ENCODE data around the gene LST1. TPM values are rescaled to one million over a fixed set of nuclear protein-coding genes. Genes with fewer than 3 reads are reported as not detected.
"Not testable (repeated sequence)": the region's sequence is repeated elsewhere in the genome, so short reads cannot be mapped to it uniquely, and the experiment has no call there.

Gene LST1
- total RNA-seq, 3 donors from 2014 or later (not counting 1 experiment from before 2014, with no cell fraction given) = 25.4 to 120 (median 50.5) TPM

DNA sequence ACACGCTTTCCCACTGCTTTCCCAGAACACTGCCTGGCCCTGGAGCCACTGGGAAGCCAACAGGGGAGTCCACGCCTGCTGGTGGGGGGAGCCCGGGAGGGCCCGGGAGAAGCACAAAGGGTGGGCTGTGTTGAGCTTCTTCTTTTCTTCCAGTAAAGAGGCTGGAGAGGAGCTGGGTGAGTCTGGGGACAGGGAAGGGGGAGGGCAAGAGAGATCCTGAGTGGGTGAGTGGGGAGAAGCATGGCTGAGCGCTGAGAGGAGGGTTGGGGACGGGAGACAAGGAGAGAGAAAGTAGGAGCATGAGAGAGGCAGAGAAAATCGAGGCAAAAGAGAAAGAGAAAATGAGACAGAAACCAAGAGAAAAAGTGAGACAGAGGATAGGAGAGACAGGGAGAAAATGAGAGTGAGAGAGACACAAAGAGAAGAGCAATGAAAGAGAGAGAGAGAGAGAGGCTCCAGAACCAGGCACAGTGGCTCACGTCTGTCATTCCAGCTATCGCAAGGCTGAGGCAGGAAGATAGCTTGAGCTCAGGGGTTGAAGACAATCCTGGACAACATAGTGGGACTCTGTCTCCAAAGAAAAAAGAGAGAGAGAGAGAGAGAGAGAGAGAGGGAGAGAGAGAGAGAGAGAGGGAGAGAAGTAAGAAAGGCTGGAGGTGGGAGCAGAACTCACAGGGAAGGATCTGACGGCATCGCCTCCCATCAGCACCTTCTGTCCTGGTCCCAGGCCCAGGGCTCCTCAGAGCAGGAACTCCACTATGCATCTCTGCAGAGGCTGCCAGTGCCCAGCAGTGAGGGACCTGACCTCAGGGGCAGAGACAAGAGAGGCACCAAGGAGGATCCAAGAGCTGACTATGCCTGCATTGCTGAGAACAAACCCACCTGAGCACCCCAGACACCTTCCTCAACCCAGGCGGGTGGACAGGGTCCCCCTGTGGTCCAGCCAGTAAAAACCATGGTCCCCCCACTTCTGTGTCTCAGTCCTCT is 2.0 kb downstream of the LST1 start:
- H3K4me1 ChIP-seq (ENCODE audit: control insufficient read depth, insufficient read depth, low read length) = peaks cover 95% of the 10 kb centered on the region
- ATAC-seq (no peak), DNase-seq (no peak)
- peaks cover 3% of the 10 kb centered on the region for H3K36me3 ChIP-seq (ENCODE audit: control insufficient read depth, insufficient read depth, low read length)
- H3K27me3 ChIP-seq (ENCODE audit: control insufficient read depth, insufficient read depth, low read length) = no peaks in the 10 kb centered on the region
- TF ChIP-seq, protein P1, sequence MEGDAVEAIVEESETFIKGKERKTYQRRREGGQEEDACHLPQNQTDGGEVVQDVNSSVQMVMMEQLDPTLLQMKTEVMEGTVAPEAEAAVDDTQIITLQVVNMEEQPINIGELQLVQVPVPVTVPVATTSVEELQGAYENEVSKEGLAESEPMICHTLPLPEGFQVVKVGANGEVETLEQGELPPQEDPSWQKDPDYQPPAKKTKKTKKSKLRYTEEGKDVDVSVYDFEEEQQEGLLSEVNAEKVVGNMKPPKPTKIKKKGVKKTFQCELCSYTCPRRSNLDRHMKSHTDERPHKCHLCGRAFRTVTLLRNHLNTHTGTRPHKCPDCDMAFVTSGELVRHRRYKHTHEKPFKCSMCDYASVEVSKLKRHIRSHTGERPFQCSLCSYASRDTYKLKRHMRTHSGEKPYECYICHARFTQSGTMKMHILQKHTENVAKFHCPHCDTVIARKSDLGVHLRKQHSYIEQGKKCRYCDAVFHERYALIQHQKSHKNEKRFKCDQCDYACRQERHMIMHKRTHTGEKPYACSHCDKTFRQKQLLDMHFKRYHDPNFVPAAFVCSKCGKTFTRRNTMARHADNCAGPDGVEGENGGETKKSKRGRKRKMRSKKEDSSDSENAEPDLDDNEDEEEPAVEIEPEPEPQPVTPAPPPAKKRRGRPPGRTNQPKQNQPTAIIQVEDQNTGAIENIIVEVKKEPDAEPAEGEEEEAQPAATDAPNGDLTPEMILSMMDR (IDR thresholded peaks at IDR 0.05) = no peak
- Mint-ChIP-seq H3K4me1 (peaks cover 57 to 70% of the 10 kb centered on the region in 2 donors), H3K27ac (peak overlapping the region; percentile 79 to 87), H3K36me3 (no peaks in the 10 kb centered on the region), H3K27me3 (ENCODE audit: low read depth in 2 of 2) (no peaks in the 10 kb centered on the region), H3K4me3 (peak overlapping the region; percentile 74), H3K9me3 (no peaks in the 10 kb centered on the region)
- peak overlapping the region; percentile 15 for H3K4me3 ChIP-seq (ENCODE audit: low read length)
- WGBS (ENCODE audit: insufficient coverage) = 31% methylated on average over 11 of the region's 12 CpGs
- H3K9me3 ChIP-seq (ENCODE audit: control insufficient read depth, insufficient read depth, low read length) = no peaks in the 10 kb centered on the region
- intact Hi-C loops (cut with micrococcal nuclease) = no loop called here
- peak overlapping the region; percentile 77 for H3K27ac ChIP-seq (ENCODE audit: low read length)

DNA sequence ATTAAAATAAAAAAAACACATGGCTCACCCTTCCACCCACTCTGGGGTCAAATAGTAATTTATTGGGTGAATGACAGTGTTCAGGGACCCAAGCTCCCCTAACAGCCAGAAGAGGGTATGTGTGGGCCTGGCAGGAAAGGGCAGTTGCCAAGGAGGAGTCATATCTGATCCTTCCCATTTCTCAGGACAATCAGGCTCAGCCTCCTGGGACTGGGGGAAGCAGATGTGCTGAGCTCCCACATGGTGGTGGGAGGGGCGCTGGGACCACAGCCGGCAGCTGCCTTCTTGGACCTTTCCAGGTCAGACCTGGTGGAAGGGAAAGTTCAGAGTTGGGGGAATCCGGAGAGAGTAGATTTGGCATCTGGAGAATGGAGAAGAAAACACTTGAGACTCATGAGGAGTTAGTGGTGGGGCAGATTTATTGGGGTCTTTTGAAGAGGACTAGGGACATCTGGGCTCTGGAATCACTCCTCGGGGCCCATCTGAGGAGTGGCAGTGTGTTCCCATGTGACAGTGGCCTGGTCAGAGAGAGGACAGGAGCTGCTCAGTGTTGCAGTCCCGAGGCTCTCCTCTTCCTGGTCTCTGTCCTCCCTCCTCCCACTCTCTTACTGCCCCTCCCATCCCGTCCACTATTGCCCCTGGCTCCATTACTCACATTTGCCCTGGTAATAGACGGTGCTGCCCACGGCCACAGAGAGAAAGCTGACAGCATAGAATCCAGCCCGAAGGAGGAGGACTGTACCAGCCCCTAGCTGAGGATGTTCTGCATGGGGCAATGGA is 3.0 kb downstream of the LST1 start:
- TF ChIP-seq, protein P1 (IDR thresholded peaks at IDR 0.05) = no peak
- Histone ChIP-seq H3K36me3 (ENCODE audit: control insufficient read depth, insufficient read depth, low read length) (peaks cover 3% of the 10 kb centered on the region), H3K4me1 (ENCODE audit: control insufficient read depth, insufficient read depth, low read length) (peaks cover 95% of the 10 kb centered on the region), H3K9me3 (ENCODE audit: control insufficient read depth, insufficient read depth, low read length) (no peaks in the 10 kb centered on the region), H3K27me3 (ENCODE audit: control insufficient read depth, insufficient read depth, low read length) (no peaks in the 10 kb centered on the region), H3K27ac (ENCODE audit: low read length) (peak overlapping the region; percentile 77), H3K4me3 (ENCODE audit: low read length) (no peak overlapping the region)
- Mint-ChIP-seq H3K4me3 (peak overlapping the region; percentile 21), H3K27me3 (ENCODE audit: low read depth in 2 of 2) (no peaks in the 10 kb centered on the region), H3K36me3 (no peaks in the 10 kb centered on the region), H3K4me1 (peaks cover 56 to 77% of the 10 kb centered on the region in 2 donors), H3K9me3 (no peaks in the 10 kb centered on the region), H3K27ac (peak overlapping the region; percentile 56 to 87)
- no peak for ATAC-seq
- DNase-seq = no peak
- intact Hi-C loops (cut with micrococcal nuclease) = no loop called here
- WGBS (ENCODE audit: insufficient coverage) = 78% methylated on average over 9 of the region's 9 CpGs

DNA sequence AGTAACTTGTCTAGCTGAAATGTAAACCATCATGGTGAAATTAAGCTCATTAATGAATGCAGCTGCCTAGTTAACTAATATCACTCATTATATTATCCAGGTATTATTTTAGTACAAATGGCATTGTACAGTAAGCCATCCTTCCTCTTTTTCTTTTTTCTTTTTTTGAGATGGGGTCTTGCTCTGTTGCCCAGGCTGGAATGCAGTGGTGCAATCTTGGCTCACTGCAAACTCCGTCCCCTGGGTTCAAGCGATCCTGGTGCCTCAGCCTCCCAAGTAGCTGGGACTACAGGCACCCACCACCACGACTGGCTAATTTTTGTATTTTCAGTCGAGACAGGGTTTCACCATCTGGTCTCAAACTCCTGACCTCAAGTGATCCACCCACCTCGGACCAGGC is 4.6 kb downstream of the LST1 start:
- H3K36me3 ChIP-seq (ENCODE audit: control insufficient read depth, insufficient read depth, low read length); H3K36me3 Mint-ChIP-seq; H3K27me3 Mint-ChIP-seq (ENCODE audit: low read depth in 2 of 2); H3K4me3 ChIP-seq (ENCODE audit: low read length); DNase-seq; H3K9me3 Mint-ChIP-seq; intact Hi-C loops (cut with micrococcal nuclease); ATAC-seq; H3K9me3 ChIP-seq (ENCODE audit: control insufficient read depth, insufficient read depth, low read length); H3K27me3 ChIP-seq (ENCODE audit: control insufficient read depth, insufficient read depth, low read length); H3K27ac ChIP-seq (ENCODE audit: low read length): not testable (repeated sequence)
- H3K27ac Mint-ChIP-seq = peak overlapping the region in 1 of 2 donors; percentile 85
- WGBS (ENCODE audit: insufficient coverage) = 81% methylated on average over 5 of the region's 5 CpGs
- H3K4me1 Mint-ChIP-seq = peaks cover 51 to 72% of the 10 kb centered on the region in 2 donors
- H3K4me1 ChIP-seq (ENCODE audit: control insufficient read depth, insufficient read depth, low read length) = peaks cover 89% of the 10 kb centered on the region
- H3K4me3 Mint-ChIP-seq = peak overlapping the region; percentile 84

DNA sequence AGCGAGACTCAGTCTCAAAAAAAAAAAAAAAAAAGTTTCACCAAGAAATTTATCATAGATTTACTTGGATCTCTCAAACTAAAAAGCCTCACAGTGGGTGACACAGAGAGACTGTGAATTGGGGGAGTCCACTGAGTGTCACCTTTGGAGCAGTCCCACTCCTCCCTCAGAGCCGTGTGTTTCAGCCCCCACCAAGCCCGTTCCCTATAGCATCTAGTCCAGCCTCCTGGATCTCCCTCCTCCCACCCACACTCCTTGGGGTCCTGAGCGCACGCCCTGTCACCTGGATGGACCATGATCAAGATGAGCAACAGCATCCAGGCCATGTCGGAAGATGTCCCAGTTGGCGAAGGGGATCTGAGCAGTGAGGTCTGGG is 6.3 kb downstream of the LST1 start:
- H3K4me3 ChIP-seq (ENCODE audit: low read length) = peak overlapping the region; percentile 49
- peak overlapping the region; percentile 85 to 93 for H3K27ac Mint-ChIP-seq
- H3K4me1 ChIP-seq (ENCODE audit: control insufficient read depth, insufficient read depth, low read length) = peaks cover 88% of the 10 kb centered on the region
- H3K9me3 Mint-ChIP-seq = no peaks in the 10 kb centered on the region
- no peaks in the 10 kb centered on the region for H3K27me3 Mint-ChIP-seq (ENCODE audit: low read depth in 2 of 2)
- peak overlapping the region; percentile 84 for H3K4me3 Mint-ChIP-seq
- H3K9me3 ChIP-seq (ENCODE audit: control insufficient read depth, insufficient read depth, low read length) = no peaks in the 10 kb centered on the region
- intact Hi-C loops (cut with micrococcal nuclease) = no loop called here
- WGBS (ENCODE audit: insufficient coverage) = 51% methylated on average over 6 of the region's 7 CpGs
- H3K27me3 ChIP-seq (ENCODE audit: control insufficient read depth, insufficient read depth, low read length) = no peaks in the 10 kb centered on the region
- ATAC-seq = peak; percentile 27 to 52 (median 48)
- H3K27ac ChIP-seq (ENCODE audit: low read length) = peak overlapping the region; percentile 82
- TF ChIP-seq, protein P1 (IDR thresholded peaks at IDR 0.05) = no peak
- H3K4me1 Mint-ChIP-seq = peaks cover 41 to 69% of the 10 kb centered on the region in 2 donors
- H3K36me3 Mint-ChIP-seq = no peaks in the 10 kb centered on the region
- H3K36me3 ChIP-seq (ENCODE audit: control insufficient read depth, insufficient read depth, low read length) = peaks cover 3% of the 10 kb centered on the region
- DNase-seq = peak in 1 of 2 donors; percentile 31

Measured in natural killer cell (primary cell).